ENCODE measurements around the gene PPP1R8. TPM values are rescaled to one million over a fixed set of nuclear protein-coding genes. Genes with fewer than 3 reads are reported as not detected.

The PPP1R8 gene
- total RNA-seq, 1 donor from 2014 or later, result 33.4 TPM

DNA sequence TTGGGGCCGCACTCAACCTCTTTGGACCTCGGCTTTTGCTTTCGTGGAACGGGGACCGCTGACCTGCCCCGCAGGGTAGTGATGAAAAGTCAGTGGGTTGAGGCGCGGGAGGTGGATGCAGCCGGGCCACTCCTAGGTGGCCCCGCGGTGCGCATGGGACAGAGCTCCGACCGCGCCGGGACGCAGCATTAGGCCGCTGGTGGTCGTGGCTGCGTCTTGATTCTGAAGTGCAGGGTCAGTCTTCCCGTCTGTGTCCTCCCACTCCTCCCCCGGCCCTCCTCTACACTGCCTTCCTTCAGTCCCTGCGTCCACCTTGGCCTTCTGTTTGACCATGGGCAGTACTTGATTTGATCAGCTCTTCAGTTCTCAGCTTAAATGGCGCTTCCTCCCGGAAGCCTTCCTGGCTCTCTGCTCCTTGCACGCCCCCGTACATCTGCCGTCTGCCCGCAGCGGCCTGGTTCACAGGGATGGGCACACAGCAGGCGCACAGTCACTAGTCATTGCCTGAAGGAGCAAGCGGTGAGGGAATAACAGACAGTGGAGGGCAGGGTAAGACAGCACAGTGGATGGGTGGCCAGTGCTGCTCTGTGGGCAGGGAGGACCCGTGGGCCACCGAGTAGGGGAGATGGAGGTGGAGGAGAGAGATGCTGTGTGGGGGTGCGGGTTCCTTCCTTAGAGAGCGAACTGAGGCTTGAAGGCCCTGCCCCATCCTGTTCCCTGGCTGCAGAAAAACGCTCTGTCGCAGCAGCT lies 42.4 kb downstream of the PPP1R8 start:
- intact Hi-C loops (cut with DNase I), result no loop called here
- Histone ChIP-seq H3K27ac (peak overlapping the region; percentile 79), H3K4me1 (peaks cover 30% of the 10 kb centered on the region), H3K36me3 (no peaks in the 10 kb centered on the region), H3K27me3 (no peaks in the 10 kb centered on the region), H3K9me3 (no peaks in the 10 kb centered on the region), H3K4me3 (peak overlapping the region; percentile 68 to 84)
- no peak for DNase-seq (ENCODE audit: extremely low spot score in 2 of 2)
- TF ChIP-seq, protein P1, sequence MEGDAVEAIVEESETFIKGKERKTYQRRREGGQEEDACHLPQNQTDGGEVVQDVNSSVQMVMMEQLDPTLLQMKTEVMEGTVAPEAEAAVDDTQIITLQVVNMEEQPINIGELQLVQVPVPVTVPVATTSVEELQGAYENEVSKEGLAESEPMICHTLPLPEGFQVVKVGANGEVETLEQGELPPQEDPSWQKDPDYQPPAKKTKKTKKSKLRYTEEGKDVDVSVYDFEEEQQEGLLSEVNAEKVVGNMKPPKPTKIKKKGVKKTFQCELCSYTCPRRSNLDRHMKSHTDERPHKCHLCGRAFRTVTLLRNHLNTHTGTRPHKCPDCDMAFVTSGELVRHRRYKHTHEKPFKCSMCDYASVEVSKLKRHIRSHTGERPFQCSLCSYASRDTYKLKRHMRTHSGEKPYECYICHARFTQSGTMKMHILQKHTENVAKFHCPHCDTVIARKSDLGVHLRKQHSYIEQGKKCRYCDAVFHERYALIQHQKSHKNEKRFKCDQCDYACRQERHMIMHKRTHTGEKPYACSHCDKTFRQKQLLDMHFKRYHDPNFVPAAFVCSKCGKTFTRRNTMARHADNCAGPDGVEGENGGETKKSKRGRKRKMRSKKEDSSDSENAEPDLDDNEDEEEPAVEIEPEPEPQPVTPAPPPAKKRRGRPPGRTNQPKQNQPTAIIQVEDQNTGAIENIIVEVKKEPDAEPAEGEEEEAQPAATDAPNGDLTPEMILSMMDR (IDR thresholded peaks at IDR 0.05), result peak in 1 of 3 experiments; percentile 17
- TF ChIP-seq POLR2A (IDR thresholded peaks at IDR 0.05), result no peak
- TF ChIP-seq POLR2AphosphoS5 (IDR thresholded peaks at IDR 0.05; ENCODE audit: insufficient read depth in 1 of 2, low read depth in 1 of 2), result peak in 1 of 2 donors; percentile 68

DNA sequence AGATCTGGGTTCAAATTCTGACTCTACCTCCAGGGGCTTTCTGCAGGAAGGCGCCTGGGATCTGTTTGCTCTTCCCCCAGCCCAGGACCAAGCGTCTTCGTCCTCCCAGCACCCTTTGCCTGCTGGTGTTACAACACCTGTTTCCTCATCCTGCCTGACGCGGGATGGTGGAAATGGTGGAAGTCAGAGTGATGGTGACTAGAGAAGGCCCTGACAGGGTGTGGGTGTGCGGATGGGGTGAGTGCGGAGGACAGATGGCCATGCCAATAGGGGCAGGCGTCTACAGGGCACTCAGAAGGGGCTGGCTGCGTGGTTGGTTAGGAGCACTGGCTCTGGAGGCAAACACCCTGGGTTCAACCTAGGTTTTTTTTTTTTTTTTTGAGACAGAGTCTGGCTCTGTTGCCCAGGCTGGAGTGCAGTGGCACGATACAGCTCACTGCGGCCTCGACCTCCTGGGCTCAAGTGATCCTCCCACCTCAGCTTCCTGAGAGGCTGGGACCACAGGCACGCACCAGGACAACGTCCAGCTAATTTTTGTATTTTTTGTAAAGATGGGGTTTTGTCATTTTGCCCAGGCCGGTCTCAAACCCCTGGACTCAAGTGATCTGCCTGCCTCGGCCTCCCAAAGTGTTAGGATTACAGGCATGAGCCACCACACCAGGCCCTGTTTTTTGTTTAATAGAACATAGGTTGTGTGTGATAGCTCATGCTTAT lies 43.2 kb downstream of the PPP1R8 start:
- H3K36me3 ChIP-seq, result no peaks in the 10 kb centered on the region
- peak overlapping the region; percentile 79 for H3K27ac ChIP-seq
- no peaks in the 10 kb centered on the region for H3K9me3 ChIP-seq
- DNase-seq (ENCODE audit: extremely low spot score in 2 of 2), result no peak
- H3K4me1 ChIP-seq, result peaks cover 23% of the 10 kb centered on the region
- TF ChIP-seq POLR2AphosphoS5 (IDR thresholded peaks at IDR 0.05; ENCODE audit: insufficient read depth in 1 of 2, low read depth in 1 of 2) (no peak), POLR2A (IDR thresholded peaks at IDR 0.05) (no peak)
- TF ChIP-seq, protein P1 (IDR thresholded peaks at IDR 0.05), result no peak
- H3K4me3 ChIP-seq, result peak overlapping the region; percentile 68 to 84
- intact Hi-C loops (cut with DNase I), result no loop called here
- H3K27me3 ChIP-seq, result no peaks in the 10 kb centered on the region

DNA sequence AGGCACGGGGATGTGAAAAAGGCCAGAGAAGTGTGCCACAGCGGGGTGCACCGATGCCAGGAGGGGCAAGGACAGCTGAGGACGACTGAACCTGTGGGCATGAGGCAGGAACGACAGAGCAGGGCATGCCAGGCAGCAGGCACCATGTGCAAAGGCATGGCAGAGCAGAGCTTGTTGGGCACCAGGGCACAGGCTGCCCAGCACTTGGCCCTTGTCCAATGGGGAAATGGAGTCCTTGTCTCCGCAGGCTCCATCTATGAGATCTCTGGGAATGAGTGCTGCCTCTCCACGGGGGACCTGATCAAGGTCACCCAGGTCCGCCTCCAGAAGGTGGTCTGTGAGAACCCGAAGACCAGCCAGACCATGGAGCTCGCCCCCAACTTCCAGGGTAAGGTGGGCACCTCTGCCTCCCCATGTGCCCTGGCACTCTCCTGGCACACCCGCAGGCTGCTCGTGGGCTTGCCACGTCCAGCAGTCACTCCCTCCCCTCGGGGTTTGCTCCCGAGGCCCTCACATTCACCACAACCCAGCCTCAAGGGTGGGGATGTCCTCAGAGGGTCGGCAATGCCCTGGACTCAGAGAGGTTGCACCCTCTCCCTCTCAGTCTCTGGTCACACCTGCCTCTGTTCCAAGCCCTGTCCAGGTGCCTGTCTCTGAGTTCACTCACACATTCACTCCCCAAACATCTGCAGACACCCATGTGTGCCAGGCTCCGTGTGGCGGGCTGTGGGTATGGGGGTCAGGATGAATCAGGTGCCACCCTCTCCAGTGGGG lies 45.9 kb downstream of the PPP1R8 start:
- Histone ChIP-seq H3K36me3 (no peaks in the 10 kb centered on the region), H3K27me3 (no peaks in the 10 kb centered on the region), H3K4me3 (no peak overlapping the region), H3K9me3 (no peaks in the 10 kb centered on the region), H3K27ac (peak overlapping the region; percentile 79), H3K4me1 (peaks cover 19% of the 10 kb centered on the region)
- TF ChIP-seq POLR2A (IDR thresholded peaks at IDR 0.05) (no peak), POLR2AphosphoS5 (IDR thresholded peaks at IDR 0.05; ENCODE audit: insufficient read depth in 1 of 2, low read depth in 1 of 2) (no peak)
- TF ChIP-seq, protein P1 (IDR thresholded peaks at IDR 0.05), result no peak
- intact Hi-C loops (cut with DNase I), result no loop called here
- no peak for DNase-seq (ENCODE audit: extremely low spot score in 2 of 2)

DNA sequence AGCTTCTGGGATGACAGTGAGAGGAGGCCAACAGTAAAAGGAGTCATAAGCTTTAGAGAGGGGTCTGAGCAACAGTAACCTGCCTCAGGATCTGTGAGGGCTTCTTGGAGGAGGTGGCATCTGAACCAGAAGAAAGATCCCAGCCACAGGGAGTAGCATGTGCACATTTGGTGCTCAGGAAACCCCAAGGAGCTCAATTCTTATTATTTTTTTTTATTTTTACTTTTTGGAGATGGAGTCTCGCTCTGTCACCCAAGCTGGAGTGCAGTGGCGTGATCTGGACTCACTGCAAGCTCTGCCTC lies 46.5 kb downstream of the PPP1R8 start:
- Histone ChIP-seq H3K4me1 (peaks cover 19% of the 10 kb centered on the region), H3K27me3 (no peaks in the 10 kb centered on the region), H3K9me3 (no peaks in the 10 kb centered on the region), H3K27ac (no peak overlapping the region), H3K36me3 (no peaks in the 10 kb centered on the region), H3K4me3 (no peak overlapping the region)
- no peak for DNase-seq (ENCODE audit: extremely low spot score in 2 of 2)
- intact Hi-C loops (cut with DNase I), result no loop called here
- TF ChIP-seq POLR2AphosphoS5 (IDR thresholded peaks at IDR 0.05; ENCODE audit: insufficient read depth in 1 of 2, low read depth in 1 of 2) (no peak), POLR2A (IDR thresholded peaks at IDR 0.05) (no peak)
- TF ChIP-seq, protein P1 (IDR thresholded peaks at IDR 0.05), result no peak
